ENCODE data around the gene ARHGEF40.

Gene ARHGEF40

DNA sequence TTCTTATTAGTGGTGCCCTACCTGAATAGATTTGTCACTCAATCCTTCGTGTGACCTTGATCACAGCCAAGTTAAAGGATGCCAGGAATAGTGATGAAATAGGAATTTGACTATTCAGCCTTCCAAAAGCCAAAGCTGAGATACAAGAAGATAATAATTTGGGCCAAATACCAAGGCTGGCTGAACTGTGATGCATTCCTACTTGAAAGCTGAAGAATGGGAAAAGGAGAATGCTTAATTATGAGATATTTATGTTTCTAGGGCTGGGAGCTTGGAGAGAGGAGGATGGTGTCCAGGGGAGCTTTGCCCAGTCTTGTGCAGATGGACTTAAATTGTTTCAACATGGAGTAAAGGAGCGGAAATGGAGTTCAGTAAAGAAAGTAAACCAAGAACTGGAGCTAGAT is 22.7 kb upstream of the ARHGEF40 start:
- no peak for DNase-seq (ENCODE audit: low read depth)
- no peak overlapping the region for H3K4me3 ChIP-seq (ENCODE audit: control insufficient read depth, low read depth, low read length)
- TF ChIP-seq, protein P1, sequence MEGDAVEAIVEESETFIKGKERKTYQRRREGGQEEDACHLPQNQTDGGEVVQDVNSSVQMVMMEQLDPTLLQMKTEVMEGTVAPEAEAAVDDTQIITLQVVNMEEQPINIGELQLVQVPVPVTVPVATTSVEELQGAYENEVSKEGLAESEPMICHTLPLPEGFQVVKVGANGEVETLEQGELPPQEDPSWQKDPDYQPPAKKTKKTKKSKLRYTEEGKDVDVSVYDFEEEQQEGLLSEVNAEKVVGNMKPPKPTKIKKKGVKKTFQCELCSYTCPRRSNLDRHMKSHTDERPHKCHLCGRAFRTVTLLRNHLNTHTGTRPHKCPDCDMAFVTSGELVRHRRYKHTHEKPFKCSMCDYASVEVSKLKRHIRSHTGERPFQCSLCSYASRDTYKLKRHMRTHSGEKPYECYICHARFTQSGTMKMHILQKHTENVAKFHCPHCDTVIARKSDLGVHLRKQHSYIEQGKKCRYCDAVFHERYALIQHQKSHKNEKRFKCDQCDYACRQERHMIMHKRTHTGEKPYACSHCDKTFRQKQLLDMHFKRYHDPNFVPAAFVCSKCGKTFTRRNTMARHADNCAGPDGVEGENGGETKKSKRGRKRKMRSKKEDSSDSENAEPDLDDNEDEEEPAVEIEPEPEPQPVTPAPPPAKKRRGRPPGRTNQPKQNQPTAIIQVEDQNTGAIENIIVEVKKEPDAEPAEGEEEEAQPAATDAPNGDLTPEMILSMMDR (IDR thresholded peaks at IDR 0.05; ENCODE audit: control insufficient read depth, insufficient read depth, low read depth, low read length, missing control alignments) = no peak

DNA sequence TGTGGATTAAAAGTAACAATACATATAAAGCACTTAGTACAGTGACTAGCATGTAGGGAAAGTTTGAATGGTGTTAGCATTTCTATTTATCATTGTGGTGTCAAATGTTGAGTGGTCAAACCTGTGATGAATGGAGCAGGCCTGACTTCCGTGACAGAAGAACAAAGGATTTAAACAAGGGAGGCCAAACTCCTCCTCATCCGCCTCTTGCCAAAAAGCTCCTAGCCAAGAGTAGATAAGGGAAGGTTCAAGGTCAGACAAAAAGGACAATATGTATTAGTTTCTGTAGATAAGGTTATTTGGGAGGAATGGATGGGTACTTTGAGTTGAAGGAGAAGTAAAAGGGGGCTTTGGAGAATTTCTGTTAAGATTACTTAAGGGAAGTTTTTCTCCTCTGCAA is 21.5 kb upstream of the ARHGEF40 start:
- no peak for DNase-seq (ENCODE audit: low read depth)

DNA sequence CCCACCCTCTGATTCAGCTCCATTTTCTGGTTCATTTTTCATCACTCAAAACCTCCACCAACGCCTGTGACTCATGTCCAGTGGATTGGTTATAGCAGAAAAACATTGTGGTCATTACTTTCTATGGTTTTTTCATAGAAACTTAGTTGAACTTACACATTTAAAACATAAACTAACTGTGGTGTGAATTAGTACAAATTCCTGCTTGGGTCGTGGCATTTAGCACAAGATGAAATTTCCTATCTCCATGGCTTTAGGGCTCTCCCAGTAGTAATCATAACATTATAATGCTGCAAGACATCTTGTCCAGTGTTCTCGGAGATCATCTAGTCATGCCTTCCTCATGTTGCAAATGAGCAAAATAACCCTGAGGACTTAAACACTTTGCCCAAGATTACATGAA is 20.8 kb upstream of the ARHGEF40 start:
- TF ChIP-seq, protein P1 (IDR thresholded peaks at IDR 0.05; ENCODE audit: control insufficient read depth, insufficient read depth, low read depth, low read length, missing control alignments) = no peak
- no peak overlapping the region for H3K4me3 ChIP-seq (ENCODE audit: control insufficient read depth, low read depth, low read length)
- DNase-seq (ENCODE audit: low read depth) = no peak

More for the DNA sequence above, 21.5 kb upstream of the ARHGEF40 start:
- TF ChIP-seq, protein P1 (IDR thresholded peaks at IDR 0.05; ENCODE audit: control insufficient read depth, insufficient read depth, low read depth, low read length, missing control alignments) = no peak
- no peak overlapping the region for H3K4me3 ChIP-seq (ENCODE audit: control insufficient read depth, low read depth, low read length)

DNA sequence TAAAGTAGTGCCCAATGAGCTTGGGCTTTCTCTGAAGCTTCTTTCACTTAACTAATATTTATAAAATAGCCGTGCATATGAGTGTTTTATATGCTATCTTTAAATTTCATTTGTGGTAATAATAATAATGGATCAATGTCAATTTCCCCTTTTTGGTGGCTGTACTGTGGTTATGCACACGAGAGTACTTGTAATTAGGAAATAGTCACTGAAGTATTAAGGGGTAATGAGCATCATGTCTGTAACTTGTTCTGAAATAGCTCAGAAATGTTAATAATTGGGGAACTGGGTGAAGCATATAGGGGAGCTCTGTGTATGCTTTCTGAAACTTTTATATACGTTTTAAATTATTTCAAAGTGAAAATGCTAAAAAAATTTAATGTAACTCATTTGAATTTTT is 19.5 kb upstream of the ARHGEF40 start:
- H3K4me3 ChIP-seq (ENCODE audit: control insufficient read depth, low read depth, low read length) = no peak overlapping the region
- no peak for DNase-seq (ENCODE audit: low read depth)
- TF ChIP-seq, protein P1 (IDR thresholded peaks at IDR 0.05; ENCODE audit: control insufficient read depth, insufficient read depth, low read depth, low read length, missing control alignments) = no peak

DNA sequence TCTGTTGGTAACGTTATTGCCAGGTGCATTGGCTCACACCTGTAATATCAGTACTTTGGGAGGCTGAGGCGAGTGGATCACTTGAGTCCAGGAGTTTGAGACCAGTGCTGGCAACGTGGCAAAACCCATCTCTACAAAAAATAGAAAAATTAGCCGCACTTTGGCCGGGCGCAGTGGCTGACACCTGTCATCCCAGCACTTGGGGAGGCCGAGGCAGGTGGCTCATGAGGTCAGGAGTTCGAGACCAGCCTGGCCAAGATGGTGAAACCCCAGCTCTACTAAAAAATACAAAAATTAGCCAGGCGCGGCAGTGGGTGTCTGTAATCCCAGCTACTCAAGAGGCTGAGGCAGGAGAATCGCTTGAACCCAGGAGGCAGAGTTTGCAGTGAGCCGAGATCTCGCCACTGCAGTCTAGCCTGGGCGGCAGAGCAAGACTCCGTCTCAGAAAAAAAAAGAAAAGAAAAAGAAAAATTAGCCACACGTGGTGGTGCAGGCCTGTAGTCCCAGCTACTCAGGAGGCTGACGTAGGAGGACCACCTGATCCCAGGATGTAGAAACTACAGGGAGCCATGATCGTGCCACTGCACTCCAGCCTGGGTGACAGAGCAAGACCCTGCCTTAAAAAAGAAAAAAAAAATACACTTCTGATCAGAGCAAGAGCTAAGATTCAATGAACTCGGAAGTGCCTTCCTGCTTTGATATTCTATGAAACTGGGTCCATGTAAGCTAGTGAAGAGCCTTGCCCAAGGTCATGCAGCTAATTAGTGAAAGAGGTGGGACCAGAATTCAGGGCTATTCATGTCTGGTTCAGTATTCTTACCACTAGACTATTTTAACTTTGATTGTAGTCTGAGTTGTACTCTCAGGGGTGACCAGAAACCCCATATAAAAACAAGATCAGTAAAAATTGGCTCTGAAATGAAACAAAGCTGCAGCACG is 16.7 kb upstream of the ARHGEF40 start:
- TF ChIP-seq, protein P1 (IDR thresholded peaks at IDR 0.05; ENCODE audit: control insufficient read depth, insufficient read depth, low read depth, low read length, missing control alignments) = no peak
- DNase-seq (ENCODE audit: low read depth) = no peak

DNA sequence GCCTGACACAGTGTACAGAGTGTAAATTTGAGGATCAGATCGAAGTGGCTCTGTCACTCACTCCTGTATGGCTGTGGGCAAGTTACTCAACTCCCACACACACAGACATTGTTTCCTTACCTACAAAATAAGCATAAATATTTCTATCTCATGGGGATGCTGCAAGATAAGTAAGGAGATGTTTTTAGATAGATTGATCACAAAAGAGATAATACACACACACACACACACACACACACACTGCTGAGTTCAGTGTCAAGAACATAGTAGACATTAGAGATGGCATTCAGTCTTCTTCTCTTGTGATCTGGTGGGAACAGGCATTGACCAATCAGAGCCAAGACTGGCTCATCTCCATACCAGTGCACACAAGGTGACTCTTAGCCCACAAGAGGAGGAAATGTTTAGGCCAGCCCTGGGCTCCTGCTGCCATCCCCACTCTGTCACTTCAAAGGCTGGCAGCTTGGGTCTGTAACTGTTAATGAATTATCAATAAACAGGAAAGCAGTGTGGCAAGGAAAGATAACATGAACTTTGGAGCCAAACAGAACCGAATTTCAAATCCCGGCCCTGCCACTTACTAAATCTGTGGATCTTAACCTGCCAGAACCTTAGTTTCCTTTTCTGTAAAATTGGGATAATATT is 15.9 kb upstream of the ARHGEF40 start:
- DNase-seq (ENCODE audit: low read depth) = no peak
- TF ChIP-seq, protein P1 (IDR thresholded peaks at IDR 0.05; ENCODE audit: control insufficient read depth, insufficient read depth, low read depth, low read length, missing control alignments) = no peak
- no peak overlapping the region for H3K4me3 ChIP-seq (ENCODE audit: control insufficient read depth, low read depth, low read length)

More for the DNA sequence above, 16.7 kb upstream of the ARHGEF40 start:
- no peak overlapping the region for H3K4me3 ChIP-seq (ENCODE audit: control insufficient read depth, low read depth, low read length)
